ENCODE results near the gene WDR45B. TPM values are rescaled to one million over a fixed set of nuclear protein-coding genes. Genes with fewer than 3 reads are reported as not detected.
"Not testable (repeated sequence)": the region's sequence is repeated elsewhere in the genome, so short reads cannot be mapped to it uniquely, and the experiment has no call there.

The WDR45B gene
- total RNA-seq, 1 donor from 2014 or later, result 75.6 TPM

- Mint-ChIP-seq H3K4me1 (ENCODE audit: unreplicated experiment) (peaks cover 14% of the 10 kb centered on the region), H3K27ac (ENCODE audit: unreplicated experiment) (no peak overlapping the region), H3K4me3 (ENCODE audit: unreplicated experiment) (no peak overlapping the region), H3K9me3 (ENCODE audit: unreplicated experiment) (no peaks in the 10 kb centered on the region), H3K36me3 (ENCODE audit: unreplicated experiment) (peaks cover 23% of the 10 kb centered on the region), H3K27me3 (ENCODE audit: unreplicated experiment) (no peaks in the 10 kb centered on the region)
- TF ChIP-seq CTCF (IDR thresholded peaks at IDR 0.05), result no peak
- DNase-seq (ENCODE audit: extremely low spot score, unreplicated experiment), result no peak
Observed at GRCh38 chr17:82588266-82589175, 59.7 kb downstream of the WDR45B start.

- Mint-ChIP-seq H3K36me3 (ENCODE audit: unreplicated experiment) (peaks cover 27% of the 10 kb centered on the region), H3K27me3 (ENCODE audit: unreplicated experiment) (no peaks in the 10 kb centered on the region), H3K9me3 (ENCODE audit: unreplicated experiment) (no peaks in the 10 kb centered on the region), H3K4me3 (ENCODE audit: unreplicated experiment) (no peak overlapping the region), H3K4me1 (ENCODE audit: unreplicated experiment) (peaks cover 3% of the 10 kb centered on the region), H3K27ac (ENCODE audit: unreplicated experiment) (peak overlapping the region; percentile 31)
- no peak for TF ChIP-seq CTCF (IDR thresholded peaks at IDR 0.05)
- no peak for DNase-seq (ENCODE audit: extremely low spot score, unreplicated experiment)
Observed at GRCh38 chr17:82587234-82588086, 60.8 kb downstream of the WDR45B start.

GRCh38 chr17:82586576-82587233 lies 61.5 kb downstream of the WDR45B start:
- H3K4me1 Mint-ChIP-seq (ENCODE audit: unreplicated experiment), result no peaks in the 10 kb centered on the region
- no peak overlapping the region for H3K27ac Mint-ChIP-seq (ENCODE audit: unreplicated experiment)
- no peaks in the 10 kb centered on the region for H3K9me3 Mint-ChIP-seq (ENCODE audit: unreplicated experiment)
- no peak for DNase-seq (ENCODE audit: extremely low spot score, unreplicated experiment)
- TF ChIP-seq CTCF (IDR thresholded peaks at IDR 0.05), result no peak
- H3K27me3 Mint-ChIP-seq (ENCODE audit: unreplicated experiment), result no peaks in the 10 kb centered on the region
- no peak overlapping the region for H3K4me3 Mint-ChIP-seq (ENCODE audit: unreplicated experiment)
- peaks cover 30% of the 10 kb centered on the region for H3K36me3 Mint-ChIP-seq (ENCODE audit: unreplicated experiment)

GRCh38 chr17:82585935-82586575 lies 62.2 kb downstream of the WDR45B start:
- H3K4me3 Mint-ChIP-seq (ENCODE audit: unreplicated experiment); H3K4me1 Mint-ChIP-seq (ENCODE audit: unreplicated experiment); H3K27ac Mint-ChIP-seq (ENCODE audit: unreplicated experiment); H3K27me3 Mint-ChIP-seq (ENCODE audit: unreplicated experiment); H3K9me3 Mint-ChIP-seq (ENCODE audit: unreplicated experiment); DNase-seq (ENCODE audit: extremely low spot score, unreplicated experiment): not testable (repeated sequence)
- peaks cover 32% of the 10 kb centered on the region for H3K36me3 Mint-ChIP-seq (ENCODE audit: unreplicated experiment)

GRCh38 chr17:82583720-82584234 lies 64.5 kb downstream of the WDR45B start:
- no peak for DNase-seq (ENCODE audit: extremely low spot score, unreplicated experiment)
- H3K9me3 Mint-ChIP-seq (ENCODE audit: unreplicated experiment), result no peaks in the 10 kb centered on the region
- no peak for TF ChIP-seq CTCF (IDR thresholded peaks at IDR 0.05)
- no peak overlapping the region for H3K27ac Mint-ChIP-seq (ENCODE audit: unreplicated experiment)
- peaks cover 32% of the 10 kb centered on the region for H3K36me3 Mint-ChIP-seq (ENCODE audit: unreplicated experiment)
- H3K4me3 Mint-ChIP-seq (ENCODE audit: unreplicated experiment), result no peak overlapping the region
- no peaks in the 10 kb centered on the region for H3K4me1 Mint-ChIP-seq (ENCODE audit: unreplicated experiment)
- H3K27me3 Mint-ChIP-seq (ENCODE audit: unreplicated experiment), result no peaks in the 10 kb centered on the region

All from osteocyte (in vitro differentiated cells).